NOMO-1 (cell line): ENCODE measurements around the gene ALG12.

Source experiments
- DNase-seq, 2 experiments: peaks; one replicate each; lab custom pipeline; 2025; ENCODE audit not compliant: unreplicated experiment in 2 of 2; lab: John Stamatoyannopoulos, UW

The ALG12 gene

GRCh38 chr22:49933236-49934159 is 15.3 kb upstream of the ALG12 start:
- DNase-seq: no peak

GRCh38 chr22:49930596-49931412 is 12.6 kb upstream of the ALG12 start:
- peak; percentile 80 to 92 for DNase-seq

GRCh38 chr22:49929994-49930575 is 11.8 kb upstream of the ALG12 start:
- no peak for DNase-seq

GRCh38 chr22:49929211-49929979 is 11.2 kb upstream of the ALG12 start:
- DNase-seq: peak; percentile 35 to 55

- no peak for DNase-seq
Observed at GRCh38 chr22:49928555-49929210, 10.4 kb upstream of the ALG12 start.

GRCh38 chr22:49928185-49928495 is 9.9 kb upstream of the ALG12 start:
- DNase-seq: no peak

GRCh38 chr22:49927483-49928184 is 9.4 kb upstream of the ALG12 start:
- DNase-seq: no peak

GRCh38 chr22:49926916-49927315 is 8.7 kb upstream of the ALG12 start:
- DNase-seq: no peak

GRCh38 chr22:49925525-49926128 is 7.4 kb upstream of the ALG12 start:
- no peak for DNase-seq

- DNase-seq: no peak
Observed at GRCh38 chr22:49924113-49924833, 6.0 kb upstream of the ALG12 start.

- peak in 1 of 2 experiments; percentile 13 for DNase-seq
Observed at GRCh38 chr22:49923445-49923844, 5.2 kb upstream of the ALG12 start.

GRCh38 chr22:49922926-49923325 is 4.7 kb upstream of the ALG12 start:
- DNase-seq: no peak

GRCh38 chr22:49922484-49922883 is 4.2 kb upstream of the ALG12 start:
- DNase-seq: no peak

- no peak for DNase-seq
Observed at GRCh38 chr22:49921508-49922278, 3.5 kb upstream of the ALG12 start.

- DNase-seq: no peak
Observed at GRCh38 chr22:49920859-49921258, 2.6 kb upstream of the ALG12 start.

GRCh38 chr22:49918911-49919881 is 958 bp upstream of the ALG12 start:
- DNase-seq: no peak

GRCh38 chr22:49916831-49917230 is 1.4 kb downstream of the ALG12 start:
- no peak for DNase-seq
